ENCODE results near the gene TMEM61.
A peak's percentile ranks its signal among the peaks of the same experiment; 100 is the strongest.
"Not testable (repeated sequence)": the region's sequence is repeated elsewhere in the genome, so short reads cannot be mapped to it uniquely, and the experiment has no call there.

Gene TMEM61

GRCh38 chr1:54962612-54963395, 17.6 kb upstream of the TMEM61 start:
- DNase-seq = no peak

- not testable (repeated sequence) for DNase-seq
Measured at GRCh38 chr1:54963829-54964228, 16.6 kb upstream of the TMEM61 start.

GRCh38 chr1:54965624-54966340, 14.6 kb upstream of the TMEM61 start:
- peak; percentile 72 for DNase-seq

- no peak for DNase-seq
Measured at GRCh38 chr1:54967372-54967771, 13.1 kb upstream of the TMEM61 start.

- peak; percentile 51 for DNase-seq
Measured at GRCh38 chr1:54968551-54968950, 11.9 kb upstream of the TMEM61 start.

- DNase-seq = no peak
Measured at GRCh38 chr1:54969879-54970278, 10.5 kb upstream of the TMEM61 start.

- no peak for DNase-seq
Measured at GRCh38 chr1:54970901-54971300, 9.5 kb upstream of the TMEM61 start.

GRCh38 chr1:54971317-54971791, 9.1 kb upstream of the TMEM61 start:
- no peak for DNase-seq

GRCh38 chr1:54972436-54972835, 8.0 kb upstream of the TMEM61 start:
- DNase-seq = no peak

GRCh38 chr1:54973205-54973921, 7.1 kb upstream of the TMEM61 start:
- DNase-seq = peak; percentile 28

GRCh38 chr1:54975356-54976108, 4.9 kb upstream of the TMEM61 start:
- peak; percentile 90 for DNase-seq

- DNase-seq = peak; percentile 80
Measured at GRCh38 chr1:54976747-54977146, 3.7 kb upstream of the TMEM61 start.

- DNase-seq = peak; percentile 45
Measured at GRCh38 chr1:54977533-54978297, 2.7 kb upstream of the TMEM61 start.

GRCh38 chr1:54978528-54979326, 1.7 kb upstream of the TMEM61 start:
- no peak for DNase-seq

GRCh38 chr1:54979327-54979891, 1.0 kb upstream of the TMEM61 start:
- no peak for DNase-seq

GRCh38 chr1:54980046-54980527, 341 bp upstream of the TMEM61 start:
- DNase-seq = no peak

GRCh38 chr1:54981466-54981865, 1.0 kb downstream of the TMEM61 start:
- DNase-seq = no peak

- DNase-seq = peak; percentile 92
Measured at GRCh38 chr1:54982739-54983138, 2.3 kb downstream of the TMEM61 start.

GRCh38 chr1:54984131-54984842, 3.9 kb downstream of the TMEM61 start:
- DNase-seq = peak; percentile 56

GRCh38 chr1:54985556-54985955, 5.1 kb downstream of the TMEM61 start:
- DNase-seq = no peak
